Activated CD8-positive, alpha-beta memory T cell treated with anti-CD3 and anti-CD28 coated beads, Interleukin-2, amount 10 ng/mL, durations not matched to agents 7 days and 5 days (primary cell): ENCODE results near the gene TMEM132E. TPM values are rescaled to one million over a fixed set of nuclear protein-coding genes. Genes with fewer than 3 reads are reported as not detected.

Source experiments
- ATAC-seq: fragments of 150-1000 bp; cut with Tn5 transposase; one replicate; pipeline ENCODE4 v1.10.0; 2021; ENCODE audit warnings: moderate library complexity
- CTCF ChIA-PET: fragments of 350-600 bp; sonication (Branson Sonifier 250); formaldehyde crosslinking; loops from one replicate; lab custom pipeline; 2021; ENCODE audit warnings: antibody characterized with exemption; lab: Charles Lee
- DNase-seq: peaks from one replicate; pipeline ENCODE4 v3.0.0-alpha.2; 2020
- H3K27ac Mint-ChIP-seq: one replicate; pipeline ENCODE4 v1.8.0; 2021; ENCODE audit warnings: mild to moderate bottlenecking, mixed read lengths
- H3K27me3 Mint-ChIP-seq: one replicate; pipeline ENCODE4 v1.8.0; 2021; ENCODE audit warnings: mixed read lengths
- H3K36me3 Mint-ChIP-seq: one replicate; pipeline ENCODE4 v1.8.0; 2021; ENCODE audit warnings: mild to moderate bottlenecking, mixed read lengths
- H3K4me1 Mint-ChIP-seq: one replicate; pipeline ENCODE4 v1.8.0; 2021; ENCODE audit warnings: mixed read lengths
- H3K4me3 Mint-ChIP-seq: one replicate; pipeline ENCODE4 v1.8.0; 2021; ENCODE audit warnings: mild to moderate bottlenecking, moderate library complexity, mixed read lengths
- H3K9me3 Mint-ChIP-seq: one replicate; pipeline ENCODE4 v1.8.0; 2022; ENCODE audit warnings: low read depth, mixed read lengths
- total RNA-seq, 2 experiments: library from RNA; stranded (reverse); gene quantifications; one replicate each; pipeline ENCODE4 v1.2.3, GENCODE V29; 2021

Gene TMEM132E
- total RNA-seq, 2 experiments from 2014 or later = not detected

GRCh38 chr17:34617398-34617797 is 38.0 kb downstream of the TMEM132E start:
- CTCF ChIA-PET = no interaction called here
- Mint-ChIP-seq H3K27me3 (peaks cover 34% of the 10 kb centered on the region), H3K27ac (no peak overlapping the region)

DNA sequence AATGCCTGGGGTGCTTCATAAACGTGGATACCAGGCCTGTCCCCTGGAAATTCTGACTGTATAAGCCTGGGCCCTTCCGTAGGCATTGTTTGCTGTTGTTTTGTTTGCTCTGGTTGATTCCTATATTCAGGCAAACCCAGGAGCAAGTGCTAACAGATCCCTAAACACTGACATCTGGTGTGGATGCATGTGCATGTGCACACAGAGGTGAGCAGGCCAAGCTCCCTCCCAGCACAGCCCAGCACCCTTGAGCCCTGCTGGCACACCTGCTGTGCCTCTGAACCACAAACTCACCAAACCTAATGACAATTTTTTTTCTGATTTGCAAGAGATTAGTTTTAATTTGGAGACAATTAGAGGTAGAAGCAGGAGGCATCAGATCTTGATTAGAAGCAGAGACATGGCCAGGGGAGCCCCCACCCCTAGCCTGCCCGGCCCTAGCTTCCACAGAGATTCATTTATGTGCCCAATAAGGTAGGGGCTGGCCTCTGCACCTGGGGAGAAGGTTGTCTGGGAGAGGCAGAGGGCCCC is 40.4 kb downstream of the TMEM132E start:
- H3K4me1 Mint-ChIP-seq = no peaks in the 10 kb centered on the region
- H3K36me3 Mint-ChIP-seq = no peaks in the 10 kb centered on the region
- ATAC-seq = no peak
- no peak for DNase-seq
- no peak overlapping the region for H3K4me3 Mint-ChIP-seq
- no peaks in the 10 kb centered on the region for H3K9me3 Mint-ChIP-seq
- H3K27ac Mint-ChIP-seq = no peak overlapping the region
- H3K27me3 Mint-ChIP-seq = peaks cover 43% of the 10 kb centered on the region
- CTCF ChIA-PET = no interaction called here

More at GRCh38 chr17:34617398-34617797, 38.0 kb downstream of the TMEM132E start:
- no peak for DNase-seq
- Mint-ChIP-seq H3K4me1 (peaks cover under 1% of the 10 kb centered on the region), H3K9me3 (no peaks in the 10 kb centered on the region), H3K36me3 (no peaks in the 10 kb centered on the region), H3K4me3 (no peak overlapping the region)
- ATAC-seq = no peak

DNA sequence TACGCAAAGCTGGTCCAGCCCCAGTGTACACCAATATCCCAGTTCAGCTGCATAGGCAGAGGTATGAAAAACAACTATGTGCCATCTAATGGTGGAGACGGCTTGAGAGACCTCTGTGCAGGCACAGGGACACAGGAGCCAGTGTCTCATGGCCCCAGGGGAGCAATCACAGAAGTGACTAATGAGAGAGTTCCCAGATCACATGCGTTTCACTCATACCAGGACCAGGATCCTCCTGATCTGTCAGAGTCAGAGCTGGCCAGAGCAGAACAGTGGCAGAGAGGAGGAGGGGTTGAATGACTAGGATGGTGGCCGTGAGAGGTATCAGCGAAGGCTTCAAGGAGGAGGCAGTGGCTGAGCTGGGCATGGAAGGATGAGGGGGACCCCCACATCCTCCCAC is 41.1 kb downstream of the TMEM132E start:
- CTCF ChIA-PET = interaction anchor here (1.5 kb wide), 1 partner anchor 17 kb away, joined by 5 read pairs; no protein-coding TSS in a partner anchor
- Mint-ChIP-seq H3K4me3 (no peak overlapping the region), H3K4me1 (no peaks in the 10 kb centered on the region), H3K27ac (no peak overlapping the region), H3K27me3 (peaks cover 46% of the 10 kb centered on the region), H3K36me3 (no peaks in the 10 kb centered on the region), H3K9me3 (no peaks in the 10 kb centered on the region)
- DNase-seq = no peak
- ATAC-seq = no peak

- Mint-ChIP-seq H3K27me3 (peaks cover 42% of the 10 kb centered on the region), H3K36me3 (no peaks in the 10 kb centered on the region), H3K4me3 (no peak overlapping the region), H3K4me1 (no peaks in the 10 kb centered on the region), H3K27ac (no peak overlapping the region), H3K9me3 (no peaks in the 10 kb centered on the region)
- ATAC-seq (no peak), DNase-seq (no peak)
- CTCF ChIA-PET = no interaction called here
Observed at GRCh38 chr17:34622862-34623623, 43.7 kb downstream of the TMEM132E start.

GRCh38 chr17:34623856-34624766 is 44.7 kb downstream of the TMEM132E start:
- CTCF ChIA-PET = no interaction called here

GRCh38 chr17:34624767-34625383 is 45.5 kb downstream of the TMEM132E start:
- Mint-ChIP-seq H3K36me3 (no peaks in the 10 kb centered on the region), H3K4me1 (no peaks in the 10 kb centered on the region), H3K9me3 (no peaks in the 10 kb centered on the region), H3K27ac (no peak overlapping the region), H3K27me3 (peaks cover 54% of the 10 kb centered on the region), H3K4me3 (no peak overlapping the region)
- ATAC-seq (no peak), DNase-seq (no peak)
- CTCF ChIA-PET = no interaction called here

More at GRCh38 chr17:34623856-34624766, 44.7 kb downstream of the TMEM132E start:
- H3K4me3 Mint-ChIP-seq = no peak overlapping the region
- ATAC-seq (no peak), DNase-seq (no peak)
- no peaks in the 10 kb centered on the region for H3K9me3 Mint-ChIP-seq
- peaks cover 50% of the 10 kb centered on the region for H3K27me3 Mint-ChIP-seq
- no peak overlapping the region for H3K27ac Mint-ChIP-seq
- no peaks in the 10 kb centered on the region for H3K4me1 Mint-ChIP-seq
- H3K36me3 Mint-ChIP-seq = no peaks in the 10 kb centered on the region

DNA sequence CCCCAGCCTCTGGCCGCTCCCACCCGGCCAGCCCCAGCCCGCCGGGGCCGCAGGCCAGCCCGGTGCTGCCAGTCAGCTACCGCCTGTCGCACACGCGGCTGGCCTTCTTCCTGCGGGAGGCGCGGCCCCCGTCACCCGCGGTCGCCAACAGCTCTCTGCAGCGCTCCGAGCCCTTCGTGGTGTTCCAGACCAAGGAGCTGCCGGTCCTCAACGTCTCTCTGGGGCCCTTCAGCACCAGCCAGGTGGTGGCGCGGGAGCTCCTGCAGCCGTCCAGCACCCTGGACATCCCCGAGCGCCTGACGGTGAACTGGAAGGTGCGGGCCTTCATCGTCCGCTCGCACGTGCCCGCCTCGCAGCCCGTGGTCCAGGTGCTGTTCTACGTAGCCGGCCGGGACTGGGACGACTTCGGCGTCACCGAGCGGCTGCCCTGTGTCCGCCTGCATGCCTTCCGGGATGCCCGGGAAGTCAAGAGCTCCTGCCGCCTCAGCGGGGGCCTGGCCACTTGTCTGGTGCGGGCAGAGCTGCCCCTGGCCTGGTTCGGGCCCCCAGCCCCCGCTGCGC is 46.8 kb downstream of the TMEM132E start:
- ATAC-seq (no peak), DNase-seq (no peak)
- Mint-ChIP-seq H3K4me1 (no peaks in the 10 kb centered on the region), H3K36me3 (no peaks in the 10 kb centered on the region), H3K27ac (no peak overlapping the region), H3K4me3 (no peak overlapping the region), H3K9me3 (no peaks in the 10 kb centered on the region), H3K27me3 (peaks cover 54% of the 10 kb centered on the region)
- CTCF ChIA-PET = interaction anchor here (0.6 kb wide), 1 partner anchor 19 kb away, joined by 3 read pairs; no protein-coding TSS in a partner anchor

- CTCF ChIA-PET = interaction anchor here (1.3 kb wide), 1 partner anchor 208 kb away, joined by 3 read pairs; no protein-coding TSS in a partner anchor
- DNase-seq = no peak
- peaks cover 53% of the 10 kb centered on the region for H3K27me3 Mint-ChIP-seq
- no peaks in the 10 kb centered on the region for H3K4me1 Mint-ChIP-seq
- no peaks in the 10 kb centered on the region for H3K36me3 Mint-ChIP-seq
- no peak overlapping the region for H3K27ac Mint-ChIP-seq
- ATAC-seq = no peak
- no peaks in the 10 kb centered on the region for H3K9me3 Mint-ChIP-seq
- no peak overlapping the region for H3K4me3 Mint-ChIP-seq
Observed at GRCh38 chr17:34628879-34629278, 49.5 kb downstream of the TMEM132E start.

DNA sequence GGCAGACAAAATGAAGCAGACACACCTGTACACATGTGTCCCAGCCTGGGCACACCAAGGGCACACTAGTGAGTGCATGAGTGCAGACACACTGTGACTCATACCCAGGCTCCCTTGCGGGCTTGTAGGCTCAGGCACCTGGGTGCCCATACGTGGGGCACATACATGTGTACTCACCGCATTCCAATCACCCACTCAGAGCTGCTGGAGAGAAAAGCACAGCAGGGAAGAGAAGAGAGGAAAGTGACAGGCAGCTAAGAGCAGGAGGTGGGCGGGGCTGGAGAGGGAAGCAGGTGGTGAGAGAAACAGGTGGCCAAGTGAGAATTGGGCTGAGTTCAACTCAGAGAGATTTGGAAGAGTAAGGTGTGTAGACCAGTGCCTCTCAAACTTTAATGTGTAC is 54.0 kb downstream of the TMEM132E start:
- CTCF ChIA-PET = no interaction called here
- DNase-seq = no peak
- Mint-ChIP-seq H3K27ac (no peak overlapping the region), H3K36me3 (no peaks in the 10 kb centered on the region), H3K9me3 (no peaks in the 10 kb centered on the region), H3K4me1 (peaks cover 5% of the 10 kb centered on the region), H3K4me3 (no peak overlapping the region), H3K27me3 (peaks cover 47% of the 10 kb centered on the region)
- ATAC-seq = no peak

- CTCF ChIA-PET = interaction anchor here (7.1 kb wide), 1 partner anchor 90 kb away, joined by 47 read pairs; no protein-coding TSS in a partner anchor
- H3K27ac Mint-ChIP-seq = no peak overlapping the region
- H3K9me3 Mint-ChIP-seq = no peaks in the 10 kb centered on the region
- H3K27me3 Mint-ChIP-seq = peaks cover 45% of the 10 kb centered on the region
- DNase-seq (no peak), ATAC-seq (no peak)
- H3K36me3 Mint-ChIP-seq = no peaks in the 10 kb centered on the region
- no peak overlapping the region for H3K4me3 Mint-ChIP-seq
- H3K4me1 Mint-ChIP-seq = peaks cover 5% of the 10 kb centered on the region
Observed at GRCh38 chr17:34633760-34634159, 54.4 kb downstream of the TMEM132E start.

DNA sequence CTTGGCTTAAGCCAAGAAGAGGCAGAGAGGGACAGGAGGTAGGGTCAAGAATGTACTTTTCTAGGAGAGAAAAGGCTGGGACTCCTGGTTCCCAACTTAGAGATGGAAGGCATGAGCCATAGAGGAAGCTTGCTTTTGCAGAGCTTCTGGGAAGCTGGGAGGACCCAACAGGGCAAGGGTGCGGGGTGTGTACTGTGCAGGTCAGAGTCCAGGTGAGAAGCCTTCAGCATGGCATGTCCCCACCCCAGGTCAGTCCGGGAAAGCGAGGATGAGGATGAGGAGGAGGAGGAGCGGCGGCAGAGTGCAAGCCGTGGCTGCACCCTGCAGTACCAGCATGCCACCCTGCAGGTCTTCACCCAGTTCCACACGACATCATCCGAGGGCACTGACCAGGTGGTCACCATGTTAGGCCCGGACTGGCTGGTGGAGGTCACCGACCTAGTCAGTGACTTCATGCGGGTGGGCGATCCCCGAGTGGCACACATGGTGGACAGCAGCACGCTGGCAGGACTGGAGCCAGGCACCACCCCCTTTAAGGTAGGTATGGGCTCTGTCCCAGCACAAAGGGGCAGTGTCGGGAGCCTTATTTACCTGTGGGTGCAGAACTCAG is 55.3 kb downstream of the TMEM132E start:
- Mint-ChIP-seq H3K27me3 (peaks cover 43% of the 10 kb centered on the region), H3K27ac (no peak overlapping the region), H3K9me3 (no peaks in the 10 kb centered on the region), H3K36me3 (no peaks in the 10 kb centered on the region), H3K4me3 (no peak overlapping the region), H3K4me1 (peaks cover 5% of the 10 kb centered on the region)
- CTCF ChIA-PET = interaction anchor here (7.1 kb wide), 1 partner anchor 91 kb away, joined by 47 read pairs; no protein-coding TSS in a partner anchor
- ATAC-seq (no peak), DNase-seq (no peak)

DNA sequence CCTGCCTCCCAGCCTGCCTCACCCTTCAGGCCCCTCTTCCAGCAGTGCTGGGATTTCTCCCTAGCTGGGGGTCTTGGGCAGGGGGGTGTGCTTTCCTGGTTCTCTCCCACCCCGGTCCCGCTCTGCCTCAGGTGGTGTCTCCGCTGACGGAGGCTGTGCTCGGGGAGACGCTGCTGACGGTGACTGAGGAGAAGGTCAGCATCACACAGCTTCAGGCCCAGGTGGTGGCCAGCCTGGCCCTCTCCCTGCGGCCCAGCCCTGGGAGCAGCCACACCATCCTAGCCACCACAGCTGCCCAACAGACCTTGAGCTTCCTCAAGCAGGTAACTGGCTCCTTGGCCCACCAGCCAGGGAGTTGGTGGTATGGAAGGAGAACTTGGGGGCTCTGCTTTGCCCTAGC is 56.5 kb downstream of the TMEM132E start:
- H3K27me3 Mint-ChIP-seq = peaks cover 48% of the 10 kb centered on the region
- no peak for ATAC-seq
- H3K9me3 Mint-ChIP-seq = no peaks in the 10 kb centered on the region
- no peak overlapping the region for H3K27ac Mint-ChIP-seq
- no peak overlapping the region for H3K4me3 Mint-ChIP-seq
- no peak for DNase-seq
- CTCF ChIA-PET = interaction anchor here (7.1 kb wide), 1 partner anchor 93 kb away, joined by 47 read pairs; no protein-coding TSS in a partner anchor
- H3K4me1 Mint-ChIP-seq = peaks cover 5% of the 10 kb centered on the region
- H3K36me3 Mint-ChIP-seq = no peaks in the 10 kb centered on the region
